Prostate gland (tissue), 2 donors: ENCODE data around the gene OGDHL.

Source experiments
- CTCF ChIP-seq, 4 experiments: fragments of 200-600 bp in 2 of 4; fragments of 450-650 bp in 2 of 4; sonication (generic) in 2 of 4; IDR thresholded peaks; 1 replicate in 3 of 4; 2 replicates in 1 of 4; pipeline ENCODE4 v1.5.1; 2016 to 2019; ENCODE audit warnings: antibody characterized with exemption in 4 of 4, mild to moderate bottlenecking in 2 of 4, moderate library complexity in 2 of 4
- POLR2A ChIP-seq: fragments of 450-650 bp; IDR thresholded peaks from one replicate; pipeline ENCODE4 v1.6.1; 2016; ENCODE audit warnings: antibody characterized with exemption, mild to moderate bottlenecking
- POLR2AphosphoS5 ChIP-seq: sonication (generic); formaldehyde crosslinking; IDR thresholded peaks from one replicate; pipeline ENCODE4 v1.6.1; 2017; ENCODE audit warnings: antibody characterized with exemption

- TF ChIP-seq POLR2A (no peak), CTCF (IDR thresholded peaks at IDR 0.05) (no peak), POLR2AphosphoS5 (no peak)
These were observed 51.2 kb downstream of the OGDHL start for GRCh38 chr10:49710966-49711365.
